22Rv1 (cell line): ENCODE measurements around the gene SSH2.

Experiments used
- ZFX ChIP-seq: fragments of 450-650 bp; IDR thresholded peaks from 2 replicates; pipeline ENCODE4 v1.6.1; 2017; ENCODE audit warnings: antibody characterized with exemption, borderline replicate concordance
- TF ChIP-seq, protein P1 (sequence below): fragments of 450-650 bp; IDR thresholded peaks from 2 replicates; pipeline ENCODE4 v1.5.1; 2017; ENCODE audit warnings: mild to moderate bottlenecking

DNA sequence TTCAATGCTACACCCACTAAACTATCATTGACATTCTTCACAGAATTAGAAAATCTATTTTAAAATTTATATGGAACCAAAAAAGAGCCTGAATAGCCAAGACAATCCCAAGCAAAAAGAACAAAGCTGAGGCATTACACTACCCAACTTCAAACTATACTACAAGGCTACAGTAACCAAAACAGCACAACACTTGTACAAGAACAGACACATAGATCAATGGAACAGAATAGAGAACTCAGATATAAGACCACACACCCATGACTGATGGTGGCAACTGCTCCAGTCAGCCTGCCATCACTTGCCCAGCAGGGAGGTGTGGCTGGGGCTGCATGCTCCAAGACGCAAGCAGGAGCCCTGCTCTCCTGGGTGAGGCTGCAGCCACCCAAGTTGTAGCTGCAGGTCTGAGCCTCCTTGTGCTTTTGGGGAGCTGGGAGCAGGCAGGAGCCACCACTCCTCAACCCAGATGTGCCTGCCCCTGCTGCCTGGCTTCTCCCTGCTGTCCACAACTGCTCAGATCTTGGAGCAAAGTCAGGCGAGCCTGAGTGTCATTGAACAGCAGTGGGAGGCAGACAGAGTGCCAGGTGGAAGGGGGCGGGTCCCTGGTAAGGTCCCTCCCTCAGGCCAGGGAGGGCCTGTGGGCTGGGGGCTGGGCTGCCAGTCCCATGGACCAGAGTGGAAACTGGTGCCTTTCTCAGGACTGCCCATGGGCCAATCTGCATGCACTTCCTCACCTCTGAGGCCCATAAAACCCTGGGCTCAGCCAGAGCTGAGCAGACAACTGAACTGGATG, 24.7 kb downstream of the SSH2 start:
- TF ChIP-seq, protein P1, sequence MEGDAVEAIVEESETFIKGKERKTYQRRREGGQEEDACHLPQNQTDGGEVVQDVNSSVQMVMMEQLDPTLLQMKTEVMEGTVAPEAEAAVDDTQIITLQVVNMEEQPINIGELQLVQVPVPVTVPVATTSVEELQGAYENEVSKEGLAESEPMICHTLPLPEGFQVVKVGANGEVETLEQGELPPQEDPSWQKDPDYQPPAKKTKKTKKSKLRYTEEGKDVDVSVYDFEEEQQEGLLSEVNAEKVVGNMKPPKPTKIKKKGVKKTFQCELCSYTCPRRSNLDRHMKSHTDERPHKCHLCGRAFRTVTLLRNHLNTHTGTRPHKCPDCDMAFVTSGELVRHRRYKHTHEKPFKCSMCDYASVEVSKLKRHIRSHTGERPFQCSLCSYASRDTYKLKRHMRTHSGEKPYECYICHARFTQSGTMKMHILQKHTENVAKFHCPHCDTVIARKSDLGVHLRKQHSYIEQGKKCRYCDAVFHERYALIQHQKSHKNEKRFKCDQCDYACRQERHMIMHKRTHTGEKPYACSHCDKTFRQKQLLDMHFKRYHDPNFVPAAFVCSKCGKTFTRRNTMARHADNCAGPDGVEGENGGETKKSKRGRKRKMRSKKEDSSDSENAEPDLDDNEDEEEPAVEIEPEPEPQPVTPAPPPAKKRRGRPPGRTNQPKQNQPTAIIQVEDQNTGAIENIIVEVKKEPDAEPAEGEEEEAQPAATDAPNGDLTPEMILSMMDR, result no peak
- TF ChIP-seq ZFX, result no peak
